Aorta (tissue), 5 donors: ENCODE measurements around the gene MFAP4. TPM values are rescaled to one million over a fixed set of nuclear protein-coding genes. Genes with fewer than 3 reads are reported as not detected.

ENCODE experiments used
- ATAC-seq: fragments of 200-7000 bp; cut with Tn5 transposase; one replicate; pipeline ENCODE4 v1.9.1; 2022; ENCODE audit warnings: moderate library complexity; ENCODE audit not compliant: low FRiP score
- DNase-seq, 2 donors: peaks; one replicate each; pipeline ENCODE4 v3.0.0-alpha.2; 2020
- H3K27ac ChIP-seq, 2 donors: one replicate each; pipeline ENCODE4 v1.5.1; 2013; ENCODE audit warnings: low read length in 2 of 2, mild to moderate bottlenecking in 2 of 2, moderate library complexity in 2 of 2, control low read depth in 1 of 2, inconsistent platforms in 1 of 2, low read depth in 1 of 2
- H3K27me3 ChIP-seq, 2 donors: one replicate each; pipeline ENCODE4 v1.6.1; 2013; ENCODE audit warnings: control low read depth in 1 of 2, low read length in 1 of 2, mild to moderate bottlenecking in 1 of 2, moderate library complexity in 1 of 2; ENCODE audit not compliant: insufficient read depth in 2 of 2, control insufficient read depth in 1 of 2
- H3K36me3 ChIP-seq, 2 donors: one replicate each; pipeline ENCODE4 v1.6.1; 2013; ENCODE audit warnings: control low read depth in 1 of 2, low read length in 1 of 2, mild to moderate bottlenecking in 1 of 2; ENCODE audit not compliant: insufficient read depth in 2 of 2, control insufficient read depth in 1 of 2
- H3K4me1 ChIP-seq, 2 donors: one replicate each; pipeline ENCODE4 v1.6.1; 2013; ENCODE audit warnings: low read length in 2 of 2, control low read depth in 1 of 2, mild to moderate bottlenecking in 1 of 2, moderate library complexity in 1 of 2; ENCODE audit not compliant: insufficient read depth in 2 of 2, control insufficient read depth in 1 of 2
- H3K4me3 ChIP-seq, 2 donors: one replicate each; pipeline ENCODE4 v1.5.1; 2013; ENCODE audit warnings: low read length in 2 of 2, control low read depth in 1 of 2, mild to moderate bottlenecking in 1 of 2
- H3K9me3 ChIP-seq: one replicate; pipeline ENCODE4 v1.6.1; 2013; ENCODE audit warnings: mild to moderate bottlenecking, low read length; ENCODE audit not compliant: control insufficient read depth
- WGBS, 2 donors: extraction: QIAGEN DNeasy Blood & Tissue Kit; methylation state at CpG; one replicate each; pipeline ENCODE4 v1.1.7; 2013; 5-methylcytosine and 5-hydroxymethylcytosine counted together
- intact Hi-C, 2 donors: fragments of 100-400 bp; cut with DNase I; formaldehyde crosslinking; loops; one replicate each; pipeline versions ENCODE4 v1.14.2 to v1.15.0; 2022
- polyA plus RNA-seq, 2 donors: library from polyadenylated mRNA; stranded (reverse); fragments of 200-250 nt; gene quantifications; one replicate each; pipeline ENCODE4 v1.2.3, GENCODE V29; 2013
- total RNA-seq, 2 donors: library from RNA; stranded (reverse); fragmentation: NEBNext Ultra II Directional; extraction: Animal tissue kit (Norgen Biotek cat#: 25700); gene quantifications; one replicate each; pipeline ENCODE4 v1.2.1, GENCODE V29; 2021
- donor health status: healthy with polysubstance abuse.
- donor health status: Bipolar disorder and iron deficiency.
- donor health status: DM: no; HTN: no; CAD: no.
- donor health status: DM: no; HTN: no; CAD: no.
- donor health status: DM: yes; HTN: yes; CAD: no.

The MFAP4 gene
- total and polyA plus RNA-seq, 4 donors, result 271 to 793 (median 444) TPM

DNA sequence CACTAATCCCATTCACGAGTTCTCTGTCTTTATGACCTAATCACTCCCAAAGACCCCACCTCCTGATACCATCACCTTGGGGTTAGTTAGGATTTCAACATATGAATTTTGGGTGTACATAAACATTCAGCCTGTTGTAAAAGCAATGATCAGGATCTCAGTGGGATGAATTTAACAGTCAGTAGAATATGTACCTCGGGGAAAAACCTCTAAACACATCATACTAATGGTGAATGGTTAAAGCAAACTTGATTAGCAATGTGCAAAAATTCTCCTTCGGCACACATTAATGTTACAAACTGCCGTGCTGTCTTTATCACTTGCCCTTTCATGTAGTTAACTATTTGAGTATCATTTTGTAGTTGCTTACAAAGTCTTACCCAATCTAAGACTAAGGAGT is 34.2 kb upstream of the MFAP4 start:
- Histone ChIP-seq H3K27ac (no peak overlapping the region), H3K9me3 (no peaks in the 10 kb centered on the region), H3K27me3 (no peaks in the 10 kb centered on the region), H3K36me3 (no peaks in the 10 kb centered on the region), H3K4me3 (no peak overlapping the region), H3K4me1 (no peaks in the 10 kb centered on the region)
- 72 to 76% methylated on average over 4 of the region's 4 CpGs for WGBS, 2 donors
- intact Hi-C loops, result no loop called here
- DNase-seq (no peak), ATAC-seq (no peak)

DNA sequence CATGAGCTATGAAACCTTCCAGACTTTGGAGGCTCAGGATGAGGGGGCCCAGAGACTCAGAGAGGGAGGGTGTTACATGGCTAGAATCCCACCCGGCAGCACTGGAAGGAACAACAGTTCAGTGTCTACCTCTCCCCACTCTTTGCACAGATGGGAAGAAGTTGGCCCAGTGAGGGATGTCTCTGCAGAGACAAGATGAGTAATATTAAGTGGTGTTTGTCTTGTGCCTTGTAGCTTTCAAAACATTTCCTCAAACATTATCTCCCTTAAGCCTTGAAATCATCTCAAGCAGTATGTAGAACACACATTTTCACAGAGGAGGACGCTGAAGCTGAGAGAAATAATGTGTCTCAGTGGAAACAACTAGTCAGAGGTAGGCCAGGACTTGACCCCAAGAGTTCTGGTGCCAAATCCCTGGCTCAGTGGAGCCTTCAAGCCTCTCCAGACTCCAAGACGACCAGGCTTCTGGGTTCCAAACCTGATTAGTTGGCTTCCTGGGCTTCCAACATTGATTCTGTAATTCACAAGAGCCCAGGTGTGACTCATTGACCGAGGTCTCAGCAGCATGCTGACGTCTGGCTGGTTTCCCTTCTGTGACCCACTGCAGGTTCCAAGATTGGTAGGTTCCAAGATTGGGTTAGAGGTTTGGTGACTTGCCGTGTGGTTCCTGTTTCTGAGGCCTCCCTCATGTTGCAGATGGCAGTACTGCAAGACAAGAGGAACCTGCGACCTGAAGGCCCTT is 31.4 kb upstream of the MFAP4 start:
- WGBS, 2 donors, result 53 to 56% methylated on average over 7 of the region's 7 CpGs
- Histone ChIP-seq H3K4me1 (no peaks in the 10 kb centered on the region), H3K4me3 (no peak overlapping the region), H3K27ac (no peak overlapping the region), H3K36me3 (no peaks in the 10 kb centered on the region), H3K27me3 (no peaks in the 10 kb centered on the region), H3K9me3 (no peaks in the 10 kb centered on the region)
- peak in 1 of 2 donors; percentile 65 for DNase-seq
- peak; percentile 51 for ATAC-seq
- intact Hi-C loops, result no loop called here

DNA sequence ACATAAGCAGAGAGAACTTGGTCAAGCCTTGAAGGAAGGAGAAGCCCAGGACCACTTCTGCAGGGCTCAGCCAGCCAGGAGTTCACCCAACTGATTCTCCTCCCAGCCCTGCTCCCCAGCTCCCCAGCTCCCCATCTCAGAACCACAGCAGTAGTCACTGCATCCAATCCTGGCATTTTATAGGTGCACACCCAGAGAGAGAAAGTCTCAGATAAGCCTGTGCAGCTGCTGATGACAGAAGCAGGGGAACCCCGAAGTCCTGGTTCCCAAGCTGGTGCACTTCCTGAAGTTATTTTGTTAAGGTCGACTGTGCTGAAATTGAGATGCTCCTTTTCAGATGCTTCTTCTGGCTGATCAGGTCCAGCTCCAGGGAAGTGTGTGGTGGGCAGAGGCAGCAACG is 30.6 kb upstream of the MFAP4 start:
- no peaks in the 10 kb centered on the region for H3K4me1 ChIP-seq
- no peaks in the 10 kb centered on the region for H3K27me3 ChIP-seq
- DNase-seq (no peak), ATAC-seq (no peak)
- intact Hi-C loops, result no loop called here
- no peaks in the 10 kb centered on the region for H3K9me3 ChIP-seq
- no peak overlapping the region for H3K27ac ChIP-seq
- 77 to 80% methylated on average over 3 of the region's 3 CpGs for WGBS, 2 donors
- H3K36me3 ChIP-seq, result no peaks in the 10 kb centered on the region
- H3K4me3 ChIP-seq, result no peak overlapping the region

DNA sequence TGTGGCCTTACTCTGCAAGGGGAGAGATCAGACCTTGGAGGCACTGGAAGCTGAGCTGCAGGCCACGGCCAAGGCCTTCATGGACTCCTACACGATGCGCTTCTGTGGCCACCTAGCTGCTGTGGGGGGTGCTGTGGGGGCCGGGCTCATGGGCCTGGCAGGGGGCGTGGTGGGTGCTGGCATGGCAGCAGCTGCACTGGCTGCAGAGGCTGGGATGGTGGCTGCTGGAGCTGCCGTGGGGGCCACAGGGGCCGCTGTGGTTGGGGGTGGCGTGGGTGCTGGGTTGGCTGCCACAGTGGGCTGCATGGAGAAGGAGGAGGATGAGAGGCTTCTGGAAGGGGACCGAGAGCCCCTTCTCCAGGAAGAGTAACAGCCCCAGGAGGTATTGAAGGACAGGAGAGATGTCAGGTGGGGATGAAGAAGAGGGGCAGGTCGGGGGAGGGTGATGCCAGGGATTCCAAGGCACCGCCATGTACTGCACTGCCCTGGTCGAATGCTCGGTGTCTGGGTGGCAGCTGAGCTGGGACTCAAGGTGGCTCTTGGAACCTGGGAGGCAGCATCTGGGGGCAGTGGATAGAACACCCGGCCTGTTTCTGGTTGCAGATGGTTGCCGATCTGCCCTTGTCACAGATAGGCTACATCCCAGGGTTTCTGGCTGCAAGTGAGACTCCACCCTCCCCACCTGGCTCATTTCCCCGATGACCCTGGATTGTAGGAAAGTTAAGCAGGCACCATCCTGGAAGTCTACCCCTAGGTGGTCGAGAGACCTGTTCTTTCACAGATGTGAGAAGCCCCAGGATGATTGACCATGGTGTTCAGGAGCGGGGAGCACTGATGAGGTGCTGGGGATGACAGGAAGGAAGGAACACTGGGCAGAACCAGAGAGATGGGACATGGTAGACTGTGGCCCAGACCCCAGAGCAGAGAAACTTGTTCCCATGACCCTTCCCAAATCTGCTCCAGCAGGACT is 29.1 kb upstream of the MFAP4 start:
- DNase-seq, result no peak
- 94 to 96% methylated on average over 18 of the region's 18 CpGs for WGBS, 2 donors
- intact Hi-C loops, result no loop called here

DNA sequence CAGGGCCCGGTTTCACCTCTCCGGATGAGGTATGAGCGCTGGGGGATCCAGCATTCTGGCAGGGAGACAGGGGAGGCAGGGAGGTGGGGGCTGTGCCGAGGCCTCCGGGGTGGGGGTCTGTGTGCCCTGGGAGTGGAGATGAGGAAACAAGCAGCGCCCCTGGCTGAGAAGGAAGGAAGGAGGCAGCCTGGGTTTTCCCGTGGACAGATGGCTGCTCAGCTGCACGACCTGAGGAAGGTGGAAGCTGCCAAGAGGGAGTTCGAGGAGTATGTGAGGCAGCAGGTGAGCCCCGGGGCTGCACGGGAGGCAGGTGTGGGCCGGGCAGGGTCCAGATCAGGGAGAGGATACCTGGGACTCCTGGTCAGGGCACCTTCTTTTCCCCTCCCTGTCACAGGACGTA is 28.3 kb upstream of the MFAP4 start:
- DNase-seq (no peak), ATAC-seq (no peak)
- intact Hi-C loops, result no loop called here
- Histone ChIP-seq H3K27me3 (no peaks in the 10 kb centered on the region), H3K9me3 (no peaks in the 10 kb centered on the region), H3K27ac (no peak overlapping the region), H3K4me3 (no peak overlapping the region), H3K36me3 (no peaks in the 10 kb centered on the region), H3K4me1 (no peaks in the 10 kb centered on the region)
- WGBS, 2 donors, result 90% methylated on average over 13 of the region's 13 CpGs

More for the DNA sequence above, 29.1 kb upstream of the MFAP4 start:
- Histone ChIP-seq H3K27ac (no peak overlapping the region), H3K9me3 (no peaks in the 10 kb centered on the region), H3K27me3 (no peaks in the 10 kb centered on the region), H3K4me3 (no peak overlapping the region), H3K4me1 (no peaks in the 10 kb centered on the region), H3K36me3 (no peaks in the 10 kb centered on the region)
- ATAC-seq, result no peak

DNA sequence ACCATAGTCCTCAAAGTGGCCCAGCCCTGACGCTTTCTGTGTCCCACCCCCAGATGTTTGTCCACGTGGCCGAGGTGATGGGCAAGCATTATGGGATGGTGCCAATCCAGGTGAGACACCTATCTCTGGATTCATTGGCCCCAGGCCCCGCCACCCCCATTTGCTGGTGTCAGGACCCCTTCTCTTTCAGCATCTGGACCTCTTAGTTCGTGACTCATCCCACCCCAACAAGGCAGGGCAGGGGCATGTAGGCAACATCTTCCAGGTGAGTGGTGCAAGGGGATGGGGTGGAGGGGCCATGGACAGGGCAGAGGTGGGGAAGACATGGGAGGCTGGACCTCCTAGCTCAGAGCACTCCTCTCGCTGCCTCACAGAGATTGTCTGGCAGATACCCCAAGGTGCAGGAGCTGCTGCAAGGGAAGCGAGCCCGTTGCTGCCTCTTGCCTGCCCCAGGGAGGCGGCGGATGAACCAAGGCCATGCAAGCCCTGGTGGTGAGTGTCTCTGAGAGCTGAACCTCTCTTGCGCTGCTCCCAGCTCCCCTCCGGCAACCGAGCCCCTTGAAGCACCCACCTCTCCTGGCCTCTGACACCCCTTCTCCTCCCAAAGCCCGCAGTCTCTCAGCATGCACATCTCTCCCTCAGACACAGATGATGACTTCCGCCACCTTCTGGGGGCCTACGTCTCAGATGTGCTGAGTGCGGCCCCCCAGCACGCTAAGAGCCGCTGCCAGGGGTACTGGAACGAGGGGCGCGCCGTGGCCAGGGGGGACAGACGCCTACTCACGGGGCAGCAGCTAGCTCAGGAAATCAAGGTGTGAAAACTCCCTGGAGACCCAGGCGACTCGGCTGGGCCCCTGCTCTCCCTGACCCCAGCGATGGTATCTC is 27.6 kb upstream of the MFAP4 start:
- no peak for DNase-seq
- no peaks in the 10 kb centered on the region for H3K27me3 ChIP-seq
- intact Hi-C loops, result no loop called here

DNA sequence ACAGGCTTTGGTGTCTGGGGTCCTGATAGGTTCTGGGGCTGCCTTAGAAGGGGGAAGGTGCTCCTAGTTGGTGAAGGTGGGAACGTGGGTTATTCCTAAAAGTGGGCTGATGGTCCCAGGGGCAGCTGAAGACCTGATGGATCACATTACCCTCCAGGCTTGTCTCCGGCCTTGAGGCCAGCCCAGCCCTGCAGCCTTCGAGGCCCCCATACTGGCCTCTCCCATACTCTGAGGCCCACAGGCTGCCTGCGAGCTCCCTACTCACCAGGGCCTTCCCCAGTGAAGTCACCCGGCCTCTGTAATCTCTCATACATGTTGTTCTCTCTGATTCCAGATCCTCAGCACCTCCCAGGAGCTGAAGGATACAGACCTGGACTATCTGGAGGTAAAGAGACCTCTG is 26.8 kb upstream of the MFAP4 start:
- Histone ChIP-seq H3K4me1 (no peaks in the 10 kb centered on the region), H3K4me3 (no peak overlapping the region), H3K9me3 (no peaks in the 10 kb centered on the region), H3K36me3 (no peaks in the 10 kb centered on the region), H3K27me3 (no peaks in the 10 kb centered on the region), H3K27ac (no peak overlapping the region)
- 85 to 91% methylated on average over 5 of the region's 5 CpGs for WGBS, 2 donors
- intact Hi-C loops, result no loop called here
- ATAC-seq, result no peak
- no peak for DNase-seq

More for the DNA sequence above, 27.6 kb upstream of the MFAP4 start:
- no peaks in the 10 kb centered on the region for H3K36me3 ChIP-seq
- no peak overlapping the region for H3K27ac ChIP-seq
- H3K9me3 ChIP-seq, result no peaks in the 10 kb centered on the region
- no peaks in the 10 kb centered on the region for H3K4me1 ChIP-seq
- no peak for ATAC-seq
- WGBS, 2 donors, result 93 to 94% methylated on average over 27 to 28 of the region's 28 CpGs
- no peak overlapping the region for H3K4me3 ChIP-seq

DNA sequence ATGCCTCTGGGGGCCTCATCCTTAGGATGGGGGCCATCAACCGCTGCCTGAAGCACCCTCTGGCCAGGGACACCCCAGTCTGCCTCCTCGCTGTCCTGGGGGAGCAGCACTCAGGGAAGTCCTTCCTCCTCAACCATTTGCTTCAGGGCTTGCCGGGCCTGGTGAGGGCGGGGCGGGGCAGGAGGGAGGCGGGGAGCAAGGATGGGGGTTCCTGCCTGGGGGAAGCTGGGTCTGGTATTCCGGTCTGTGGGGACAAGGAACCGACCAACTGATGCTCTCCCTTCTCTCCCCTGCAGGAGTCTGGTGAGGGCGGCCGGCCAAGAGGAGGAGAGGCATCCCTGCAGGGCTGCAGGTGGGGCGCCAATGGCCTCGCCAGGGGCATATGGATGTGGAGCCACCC is 26.0 kb upstream of the MFAP4 start:
- Histone ChIP-seq H3K36me3 (no peaks in the 10 kb centered on the region), H3K4me1 (no peaks in the 10 kb centered on the region), H3K27me3 (no peaks in the 10 kb centered on the region), H3K27ac (no peak overlapping the region), H3K4me3 (no peak overlapping the region), H3K9me3 (no peaks in the 10 kb centered on the region)
- no peak for DNase-seq
- intact Hi-C loops, result no loop called here
- ATAC-seq, result no peak
- 93 to 98% methylated on average over 8 to 12 of the region's 12 CpGs for WGBS, 2 donors
